HG02938 (cell line): ENCODE data around the gene IL22RA1.

Experiments
- ATAC-seq: cut with Tn5 transposase; IDR thresholded peaks from one replicate; pipeline ENCODE4 v1.9.1; 2021; ENCODE audit warnings: mild to moderate bottlenecking, moderate library complexity; ENCODE audit not compliant: unreplicated experiment

Gene IL22RA1, protein sequence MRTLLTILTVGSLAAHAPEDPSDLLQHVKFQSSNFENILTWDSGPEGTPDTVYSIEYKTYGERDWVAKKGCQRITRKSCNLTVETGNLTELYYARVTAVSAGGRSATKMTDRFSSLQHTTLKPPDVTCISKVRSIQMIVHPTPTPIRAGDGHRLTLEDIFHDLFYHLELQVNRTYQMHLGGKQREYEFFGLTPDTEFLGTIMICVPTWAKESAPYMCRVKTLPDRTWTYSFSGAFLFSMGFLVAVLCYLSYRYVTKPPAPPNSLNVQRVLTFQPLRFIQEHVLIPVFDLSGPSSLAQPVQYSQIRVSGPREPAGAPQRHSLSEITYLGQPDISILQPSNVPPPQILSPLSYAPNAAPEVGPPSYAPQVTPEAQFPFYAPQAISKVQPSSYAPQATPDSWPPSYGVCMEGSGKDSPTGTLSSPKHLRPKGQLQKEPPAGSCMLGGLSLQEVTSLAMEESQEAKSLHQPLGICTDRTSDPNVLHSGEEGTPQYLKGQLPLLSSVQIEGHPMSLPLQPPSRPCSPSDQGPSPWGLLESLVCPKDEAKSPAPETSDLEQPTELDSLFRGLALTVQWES

DNA sequence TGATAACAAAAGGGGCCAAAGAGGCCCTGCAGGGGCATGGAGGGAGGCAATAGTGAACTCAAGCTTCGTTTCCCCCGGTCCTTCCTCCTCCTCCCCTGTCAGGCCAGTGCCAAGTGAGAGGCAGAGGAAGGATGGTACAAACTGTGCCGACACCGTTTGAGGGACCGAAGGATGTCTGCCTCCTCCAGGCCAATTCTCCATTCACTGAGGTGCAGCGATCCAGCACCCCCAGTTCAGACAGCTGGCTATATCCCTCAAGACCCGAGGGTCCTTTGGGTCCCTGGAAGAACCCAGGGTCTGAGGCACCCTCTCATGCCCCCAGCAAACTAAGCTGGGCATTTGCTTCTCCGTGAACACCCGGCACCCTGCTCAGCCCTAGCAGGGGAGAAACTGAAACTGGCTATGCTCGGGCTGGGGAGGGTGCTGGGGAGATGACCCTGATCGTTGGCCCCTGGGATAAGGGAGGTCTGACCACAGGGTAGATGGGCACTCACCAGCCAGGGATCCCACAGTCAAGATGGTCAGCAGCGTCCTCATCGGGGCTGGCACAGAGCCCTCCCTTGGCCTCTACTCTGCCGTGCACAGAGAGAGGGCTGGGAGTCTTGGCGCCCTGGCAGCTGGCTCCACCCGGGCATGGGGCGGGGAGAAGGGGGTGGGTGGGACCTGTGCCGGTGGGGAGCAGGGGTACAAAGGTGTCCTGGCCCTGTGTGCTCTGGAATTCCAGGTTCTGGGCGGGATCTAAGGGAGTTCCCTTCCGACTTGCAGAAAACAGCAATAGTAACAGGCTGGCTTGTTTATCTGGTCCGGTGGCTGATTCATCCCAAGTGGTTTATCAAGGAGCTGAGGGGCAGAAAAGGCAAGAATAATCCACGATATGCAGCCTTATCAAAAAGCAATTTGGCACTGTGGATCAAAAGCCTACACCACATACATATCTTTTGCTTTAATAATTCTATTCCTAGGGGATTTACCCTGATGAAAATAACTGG lies at the start of gene IL22RA1:
Gene IL22RA1 (minus strand): TSS at position 595 of the 989 bp plus-strand sequence. CDS start 58 bp downstream, at position 537.
- no peak for ATAC-seq

DNA sequence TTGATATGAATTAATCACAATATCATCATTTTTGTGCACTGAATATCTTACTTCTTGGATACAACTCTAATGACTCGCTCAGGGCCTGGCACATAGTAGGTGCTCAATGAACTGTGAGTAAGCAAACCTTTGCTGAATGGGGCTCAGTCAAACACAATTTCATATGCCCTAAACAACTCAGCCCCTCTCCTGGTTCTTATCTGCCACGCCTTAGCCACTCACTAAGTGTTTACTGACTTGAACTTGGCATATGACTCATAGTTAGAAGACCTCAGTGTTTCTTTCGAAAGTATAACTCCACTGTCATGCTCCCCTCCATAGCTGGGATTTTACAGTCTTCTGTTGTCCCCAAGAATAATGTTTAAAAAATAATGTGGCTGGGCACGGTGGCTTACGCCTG lies 48.9 kb upstream of the IL22RA1 start:
- no peak for ATAC-seq

DNA sequence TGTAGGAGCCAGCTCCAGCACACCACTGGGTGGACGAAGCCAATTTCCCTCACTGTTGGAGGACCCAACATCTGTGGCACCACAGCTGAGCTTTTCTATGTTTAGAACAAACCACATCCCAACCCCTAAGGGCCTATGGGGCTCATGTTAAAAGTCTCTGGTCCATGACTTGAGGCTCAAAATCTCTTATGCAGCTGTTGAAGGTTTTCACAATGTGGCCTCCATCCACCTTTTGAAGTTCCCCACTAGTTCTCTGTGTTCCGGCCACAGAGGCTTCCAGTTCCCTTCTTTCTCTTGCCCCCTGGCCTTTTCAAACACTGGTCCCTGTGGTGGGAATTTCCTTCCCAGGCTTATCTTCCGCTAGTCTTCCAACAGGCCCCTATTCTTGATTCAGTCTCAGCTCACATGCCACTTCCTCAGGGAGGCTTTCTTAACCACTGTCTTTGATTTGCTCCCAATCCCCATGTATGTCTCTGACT lies 48.1 kb upstream of the IL22RA1 start:
- ATAC-seq, result peak; percentile 50

DNA sequence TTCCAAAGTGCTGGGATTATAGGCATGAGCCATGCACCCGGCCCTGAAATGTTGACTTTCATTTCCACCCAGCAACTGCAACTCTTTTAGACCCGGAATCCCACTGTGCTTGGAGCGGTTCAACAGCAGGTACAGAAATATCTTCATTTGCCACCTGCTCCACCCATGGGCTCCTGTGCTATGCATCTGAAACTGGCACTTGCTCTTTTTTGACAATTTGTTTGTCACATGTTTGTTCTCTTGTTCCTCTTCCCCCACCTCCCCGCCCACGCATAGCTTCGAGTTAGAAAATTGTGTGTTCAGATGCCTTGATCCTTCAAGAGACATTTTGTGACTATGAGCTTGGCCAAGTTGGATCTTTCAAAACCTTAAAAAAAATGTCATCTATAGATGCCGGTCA lies 46.6 kb upstream of the IL22RA1 start:
- no peak for ATAC-seq

DNA sequence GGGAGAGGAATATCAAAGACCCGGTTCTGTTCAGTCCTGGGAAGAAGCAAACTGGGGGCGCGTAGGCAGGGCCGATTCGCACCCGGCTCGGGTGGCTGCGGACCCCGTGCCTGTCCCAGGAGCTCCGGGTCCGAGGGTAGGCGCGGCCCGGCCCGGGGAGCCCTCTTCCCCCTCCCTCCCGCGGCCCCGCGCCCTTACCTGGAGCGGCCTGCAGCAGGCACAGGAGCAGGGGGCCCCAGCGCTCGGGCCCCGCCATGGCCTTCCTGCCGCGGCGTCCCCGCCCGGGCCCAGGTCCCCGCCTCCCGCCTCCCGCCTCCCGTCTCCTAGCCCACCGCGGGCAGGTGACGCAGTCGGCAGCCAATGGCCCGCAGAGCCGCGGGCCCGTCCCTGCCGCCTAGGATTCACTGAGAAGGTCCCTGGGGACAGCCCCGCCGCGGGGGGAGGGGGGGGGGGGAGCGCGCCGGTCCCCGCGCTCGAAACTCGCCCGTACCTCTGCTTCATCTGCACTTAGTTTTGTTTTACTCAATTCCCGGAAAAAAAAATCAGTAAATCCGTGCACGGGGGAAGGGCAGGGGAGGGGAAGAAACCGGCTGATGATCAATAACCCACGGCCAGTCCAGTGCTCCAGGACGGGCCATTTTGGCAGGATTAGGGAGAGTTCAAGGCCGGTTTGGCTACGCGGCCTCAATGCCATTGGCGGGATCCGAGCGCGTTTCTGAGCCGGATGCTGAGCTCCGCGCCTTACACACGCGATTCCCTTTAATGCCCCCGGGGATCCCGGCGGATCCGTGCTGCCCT lies 44.3 kb upstream of the IL22RA1 start, which contains the start of gene IFNLR1:
Gene IFNLR1 (minus strand): TSS at position 297 of the 798 bp plus-strand sequence. CDS start 41 bp downstream, at position 256.
- ATAC-seq, result no peak

DNA sequence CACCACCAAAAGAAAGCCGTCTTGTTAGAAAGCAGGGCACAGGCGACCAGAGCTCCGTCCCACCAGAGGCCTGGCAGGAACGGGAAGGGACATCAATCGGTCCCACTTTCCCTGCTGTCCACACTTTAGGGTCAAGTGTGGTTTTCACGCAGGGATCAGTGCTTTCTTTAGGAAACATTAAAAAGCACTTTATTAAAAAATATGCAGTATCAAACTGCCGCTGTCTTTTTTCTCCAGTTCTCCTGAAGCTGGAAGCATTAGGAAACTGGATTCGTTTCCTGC lies 43.7 kb upstream of the IL22RA1 start:
- ATAC-seq, result no peak

DNA sequence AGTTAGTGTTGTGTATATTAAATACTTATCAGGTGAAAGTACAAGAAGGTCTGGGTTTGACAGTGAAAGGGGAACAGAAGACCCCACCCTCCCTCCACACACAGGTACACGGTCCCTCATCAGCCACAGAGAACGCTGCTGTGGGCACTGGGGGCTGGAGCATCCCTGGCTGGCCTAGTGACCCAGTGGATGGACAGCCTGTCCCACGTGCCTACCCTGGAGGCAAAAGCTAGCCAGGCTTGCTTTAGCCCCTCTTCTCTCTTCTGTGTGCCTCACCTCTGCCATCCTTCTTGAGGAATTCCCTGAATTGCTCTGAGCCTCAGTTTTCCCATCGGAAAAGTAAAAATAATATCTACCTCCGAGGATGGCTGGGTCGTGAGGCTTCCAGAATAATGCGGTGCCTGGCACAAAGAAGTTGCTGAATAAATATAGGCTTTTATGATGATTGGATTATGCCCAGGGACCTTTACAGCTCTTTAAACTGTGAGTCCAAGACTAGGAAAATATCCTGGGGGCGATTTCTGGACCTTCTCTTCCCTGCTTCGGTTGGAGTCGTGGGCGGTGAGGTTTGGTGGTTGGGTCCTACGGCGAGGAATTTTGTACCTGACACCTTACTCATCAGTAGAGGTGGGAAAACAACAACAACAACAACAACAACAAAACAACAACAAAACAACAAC lies 43.2 kb upstream of the IL22RA1 start:
- no peak for ATAC-seq

DNA sequence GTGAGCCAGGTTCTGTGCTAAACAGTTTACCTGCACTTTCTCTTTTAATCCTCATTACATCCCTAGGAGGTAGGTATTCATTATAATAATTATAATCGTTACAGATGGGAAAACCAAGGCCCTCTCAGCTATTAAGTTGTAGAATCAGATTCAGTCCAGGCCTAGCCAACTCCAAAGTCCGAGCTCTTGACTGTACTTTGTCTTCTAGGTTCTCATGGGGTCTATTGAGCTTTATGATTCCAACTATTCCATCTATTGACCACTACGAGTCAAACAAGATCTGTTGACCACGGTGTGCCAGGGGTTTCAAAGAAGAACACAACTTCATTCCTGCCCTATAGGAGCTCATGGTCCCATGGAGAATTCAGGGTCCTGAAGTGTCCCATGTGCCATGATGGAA lies 42.1 kb upstream of the IL22RA1 start:
- ATAC-seq, result no peak

DNA sequence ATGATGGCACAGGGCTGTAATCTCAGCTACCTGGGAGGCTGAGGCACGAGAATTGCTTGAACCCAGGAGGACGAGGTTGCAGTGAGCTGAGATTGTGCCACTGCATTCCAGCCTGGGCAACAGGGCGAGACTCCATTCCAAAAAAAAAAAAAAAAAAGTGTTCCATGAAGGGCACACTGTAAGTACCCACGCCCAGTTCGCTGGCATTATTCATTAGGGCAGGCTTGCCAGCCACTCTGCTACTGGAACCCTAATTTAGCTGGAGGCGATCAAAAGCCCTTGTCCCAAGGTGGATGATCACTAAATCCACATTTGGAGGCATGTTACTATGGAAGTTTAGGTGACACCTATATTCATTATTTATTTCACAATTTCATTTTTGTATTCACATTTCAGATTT lies 39.1 kb upstream of the IL22RA1 start:
- no peak for ATAC-seq

DNA sequence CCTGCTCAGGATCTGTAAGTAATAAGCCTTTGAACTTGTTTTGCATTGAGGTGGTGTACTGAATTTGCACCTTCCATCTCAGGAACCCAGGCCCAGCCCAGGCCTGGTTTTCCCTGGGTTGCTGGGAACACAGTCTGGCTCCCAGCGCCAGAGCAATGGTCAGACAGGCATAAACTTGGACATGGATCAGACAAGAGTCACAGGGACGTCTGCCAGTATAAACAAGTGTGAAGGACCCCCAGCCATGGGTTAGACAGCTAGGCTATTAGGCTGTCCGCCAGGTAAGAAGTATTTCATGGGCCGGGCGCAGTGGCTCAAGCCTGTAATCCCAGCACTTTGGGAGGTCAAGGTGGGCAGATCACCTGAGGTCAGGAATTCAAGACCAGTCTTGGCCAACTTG lies 38.7 kb upstream of the IL22RA1 start:
- ATAC-seq, result no peak

DNA sequence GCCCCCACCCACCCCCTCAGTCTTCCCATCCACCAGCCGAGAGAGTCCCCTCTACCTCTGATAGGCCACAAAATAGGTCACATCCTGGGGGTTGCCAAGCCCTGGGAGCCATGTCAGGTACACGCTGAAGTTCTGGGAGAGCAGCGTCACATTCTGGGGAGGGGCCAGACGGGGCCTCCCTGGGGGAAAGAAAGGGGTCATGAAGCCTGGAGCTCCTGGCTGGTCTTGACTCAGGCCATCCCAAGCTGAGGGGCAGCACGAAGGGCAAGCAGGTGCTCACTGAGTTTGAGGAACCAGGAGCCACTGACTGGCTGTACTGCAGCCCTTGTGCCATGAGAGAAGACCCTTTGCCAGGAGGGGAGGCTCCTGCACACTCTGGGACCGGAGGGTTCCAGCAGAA lies 37.7 kb upstream of the IL22RA1 start:
- no peak for ATAC-seq

DNA sequence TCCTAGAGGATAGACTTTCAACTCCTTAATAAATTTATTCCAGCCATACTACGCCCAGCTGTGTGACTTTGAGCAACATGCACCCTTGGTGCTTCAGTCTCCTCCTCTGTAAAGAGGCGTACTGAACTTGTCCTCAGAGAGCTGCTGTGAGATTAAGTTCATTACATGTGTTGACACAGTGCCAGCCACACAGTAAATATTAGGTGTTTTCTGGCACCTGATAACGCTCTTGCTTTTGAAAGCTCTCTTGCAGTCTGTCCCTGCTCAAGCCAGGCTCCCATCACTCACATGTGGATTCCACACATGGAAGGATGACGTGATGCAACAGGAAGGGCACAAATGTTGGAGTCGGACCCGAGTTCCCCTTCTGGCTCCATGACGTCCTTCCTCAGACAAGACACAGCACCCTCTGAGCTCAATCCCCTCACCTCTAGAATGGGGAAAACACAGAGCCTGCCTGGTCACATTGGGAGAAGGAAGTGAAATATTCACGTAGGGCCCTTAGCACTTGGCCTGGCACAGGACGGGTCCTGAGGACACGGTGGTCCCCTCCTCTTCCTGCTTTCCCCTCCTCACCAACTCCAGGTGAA lies 36.4 kb upstream of the IL22RA1 start:
- no peak for ATAC-seq

DNA sequence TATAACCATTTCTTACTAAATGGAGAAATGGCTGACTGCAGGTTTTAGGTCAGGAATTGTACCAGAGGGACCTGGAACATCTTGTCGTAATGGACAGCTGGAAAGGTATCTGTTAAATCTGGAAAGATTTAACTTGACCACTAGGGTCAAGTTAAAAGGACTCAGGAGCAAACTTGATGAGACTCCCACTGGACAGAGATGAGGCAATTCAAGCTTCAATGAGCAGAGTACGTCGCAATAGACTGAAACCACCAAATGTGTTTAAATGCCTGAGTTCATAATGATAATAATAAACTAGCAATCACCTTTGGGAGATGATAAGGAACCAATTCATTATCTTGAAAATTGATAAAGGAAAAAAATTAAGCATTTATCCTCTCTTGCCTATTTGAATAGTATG lies 35.5 kb upstream of the IL22RA1 start:
- no peak for ATAC-seq

DNA sequence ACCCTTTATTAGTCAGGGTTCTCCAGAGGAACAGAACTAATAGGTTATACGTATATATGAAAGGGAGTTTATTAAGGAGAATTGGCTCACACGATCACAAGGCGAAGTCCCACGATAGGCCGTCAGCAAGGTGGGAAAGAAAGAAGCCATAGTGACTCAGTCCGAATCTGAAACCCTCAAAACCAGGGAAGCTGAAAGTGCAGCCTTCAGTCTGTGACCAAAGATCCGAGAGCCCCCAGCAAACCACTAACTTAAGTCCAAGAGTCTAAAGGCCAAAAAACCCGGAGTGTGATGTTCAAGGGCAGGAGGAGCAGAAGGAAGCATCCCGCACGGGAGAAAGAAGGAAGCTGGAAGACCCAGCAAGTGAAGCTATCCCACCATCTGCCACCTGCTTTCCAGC lies 34.2 kb upstream of the IL22RA1 start:
- ATAC-seq, result no peak

DNA sequence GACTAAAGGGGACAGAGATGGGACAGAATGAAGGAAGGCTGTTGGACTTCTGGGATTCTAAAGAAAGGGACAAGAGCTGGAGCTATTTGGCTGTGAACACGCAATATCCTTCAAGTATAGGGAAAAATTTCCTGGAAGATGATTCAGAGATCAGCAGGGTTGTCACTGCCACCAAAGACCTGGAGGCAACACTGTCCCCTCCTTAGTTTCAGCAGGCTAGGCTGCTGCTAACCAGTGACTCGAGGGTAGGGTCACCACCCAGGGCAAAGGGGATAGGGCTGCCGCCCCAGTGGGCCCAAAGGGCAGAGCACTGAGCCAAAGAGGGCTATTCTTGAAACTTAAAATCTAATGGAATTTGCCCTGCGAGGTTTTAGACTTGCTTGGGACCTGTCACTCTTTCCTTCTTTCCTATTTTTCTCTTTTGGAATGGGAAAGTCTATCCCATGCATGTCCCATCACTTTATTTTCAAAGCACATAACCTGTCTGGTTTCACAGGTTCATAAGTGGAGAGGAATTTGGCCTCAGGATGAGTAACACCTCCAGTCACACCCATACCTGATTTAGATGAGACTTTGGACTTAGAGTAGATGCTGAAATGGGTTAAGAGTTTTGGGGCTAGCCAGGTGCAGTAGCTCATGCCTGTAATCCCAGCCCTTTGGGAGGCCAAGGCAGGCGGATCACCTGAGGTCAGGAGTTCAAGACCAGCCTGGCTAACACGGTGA lies 32.3 kb upstream of the IL22RA1 start:
- no peak for ATAC-seq

DNA sequence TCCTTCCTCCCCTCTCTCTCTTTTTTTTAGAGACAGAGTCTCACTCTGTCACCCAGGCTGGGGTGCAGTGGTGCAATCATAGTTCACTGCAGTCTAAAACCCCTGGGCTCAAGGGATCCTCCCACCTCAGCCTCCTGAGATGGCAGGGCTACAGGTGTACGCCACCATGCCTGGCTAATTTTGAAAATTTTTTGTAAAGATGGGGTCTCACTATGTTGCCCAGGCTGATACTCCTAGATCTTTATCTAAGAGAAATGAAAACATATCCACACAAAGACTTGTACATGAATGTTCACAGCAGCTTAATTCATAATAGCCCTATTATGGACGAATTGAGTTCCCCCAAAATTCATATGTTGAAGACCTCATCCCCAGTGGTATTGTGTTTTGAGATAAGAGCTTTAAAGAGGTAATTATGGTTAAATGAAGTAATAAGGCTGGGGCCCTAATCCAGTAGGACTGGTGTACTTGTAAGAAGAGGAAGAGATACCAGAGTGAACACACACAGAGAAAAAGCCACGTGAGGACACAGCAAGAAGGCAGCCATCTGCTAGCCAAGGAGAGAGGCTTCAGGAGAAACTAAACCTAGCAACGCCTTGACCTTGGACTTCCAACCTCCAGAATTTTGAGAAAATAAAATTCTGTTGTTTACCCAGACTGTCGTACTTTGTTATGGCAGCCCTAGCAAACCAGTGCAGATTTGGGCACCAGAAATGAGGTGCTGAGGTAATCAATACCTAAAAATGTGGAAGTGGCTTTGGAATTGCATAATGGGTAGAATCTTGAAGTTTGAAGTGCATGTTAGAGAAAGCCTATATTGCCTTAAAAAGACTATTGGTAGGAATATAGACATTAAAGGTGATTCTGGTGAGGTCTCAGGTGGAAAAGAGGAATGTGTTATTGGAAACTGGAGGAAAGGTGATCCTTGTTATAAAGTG lies 31.0 kb upstream of the IL22RA1 start:
- no peak for ATAC-seq

DNA sequence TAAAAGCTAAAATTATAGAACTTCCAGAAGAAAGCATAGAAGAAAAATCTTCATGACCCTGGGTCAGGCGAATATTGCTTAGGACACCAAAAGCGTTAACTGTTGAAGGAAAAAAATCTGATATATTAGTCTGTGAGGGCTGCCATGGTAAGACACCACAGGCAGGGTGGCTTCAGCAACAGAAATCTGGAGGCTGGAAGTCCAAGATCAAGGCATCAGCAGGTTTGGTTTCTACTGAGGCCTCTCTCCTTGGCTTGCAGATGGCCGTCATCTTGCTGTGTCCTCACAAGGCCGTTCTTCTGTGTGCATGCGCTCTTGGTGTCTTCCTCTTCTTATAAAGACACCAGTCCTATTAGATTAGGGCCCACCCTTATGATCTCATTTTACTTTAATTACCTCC lies 29.7 kb upstream of the IL22RA1 start:
- no peak for ATAC-seq

DNA sequence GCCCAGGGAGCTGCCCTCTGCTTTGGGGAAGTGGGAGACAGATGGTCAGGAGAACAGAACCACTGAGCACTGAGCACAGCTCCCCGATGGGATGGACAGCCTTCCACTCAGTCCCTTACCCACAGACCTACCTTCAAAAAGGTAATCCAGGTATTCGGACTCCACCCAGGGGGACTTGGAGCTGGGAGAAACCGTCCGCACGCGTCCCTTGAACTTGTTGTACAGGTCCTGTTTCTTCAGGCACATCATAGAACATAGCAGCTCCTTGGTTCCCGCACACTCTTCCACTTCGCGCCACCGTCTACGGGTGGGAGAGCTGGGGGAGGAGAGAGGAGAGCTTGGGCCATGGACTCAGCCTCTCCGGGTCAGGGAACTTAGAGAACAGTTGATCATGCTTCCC lies 26.3 kb upstream of the IL22RA1 start:
- ATAC-seq, result no peak
